Embryonic facial prominence (tissue), 1 donor: ENCODE data around the gene DBP.
A peak's percentile ranks its signal among the peaks of the same experiment; 100 is the strongest.

Experiments
- DNase-seq: peaks from one replicate; pipeline ENCODE4 v3.0.0-alpha.2; 2016; ENCODE audit errors: extremely low spot score

Gene DBP

DNA sequence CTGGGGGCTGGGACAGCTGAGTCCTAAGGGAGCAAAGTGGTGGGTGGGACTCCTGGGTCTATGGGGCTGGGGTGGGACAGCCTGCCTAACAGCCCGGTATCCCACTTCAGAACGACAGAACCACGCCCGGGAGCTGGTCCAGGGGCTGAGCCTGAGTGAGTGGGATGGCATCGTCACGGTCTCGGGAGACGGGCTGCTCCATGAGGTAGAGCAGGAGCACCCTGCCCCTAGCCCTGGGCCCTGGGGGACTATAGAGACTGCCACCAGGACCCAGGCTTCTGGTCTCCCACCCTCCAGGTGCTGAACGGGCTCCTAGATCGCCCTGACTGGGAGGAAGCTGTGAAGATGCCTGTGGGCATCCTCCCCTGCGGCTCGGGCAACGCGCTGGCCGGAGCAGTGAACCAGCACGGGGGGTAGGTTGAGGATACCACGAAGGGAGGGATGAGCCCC is 9.3 kb downstream of the DBP start:
- DNase-seq, result no peak

DNA sequence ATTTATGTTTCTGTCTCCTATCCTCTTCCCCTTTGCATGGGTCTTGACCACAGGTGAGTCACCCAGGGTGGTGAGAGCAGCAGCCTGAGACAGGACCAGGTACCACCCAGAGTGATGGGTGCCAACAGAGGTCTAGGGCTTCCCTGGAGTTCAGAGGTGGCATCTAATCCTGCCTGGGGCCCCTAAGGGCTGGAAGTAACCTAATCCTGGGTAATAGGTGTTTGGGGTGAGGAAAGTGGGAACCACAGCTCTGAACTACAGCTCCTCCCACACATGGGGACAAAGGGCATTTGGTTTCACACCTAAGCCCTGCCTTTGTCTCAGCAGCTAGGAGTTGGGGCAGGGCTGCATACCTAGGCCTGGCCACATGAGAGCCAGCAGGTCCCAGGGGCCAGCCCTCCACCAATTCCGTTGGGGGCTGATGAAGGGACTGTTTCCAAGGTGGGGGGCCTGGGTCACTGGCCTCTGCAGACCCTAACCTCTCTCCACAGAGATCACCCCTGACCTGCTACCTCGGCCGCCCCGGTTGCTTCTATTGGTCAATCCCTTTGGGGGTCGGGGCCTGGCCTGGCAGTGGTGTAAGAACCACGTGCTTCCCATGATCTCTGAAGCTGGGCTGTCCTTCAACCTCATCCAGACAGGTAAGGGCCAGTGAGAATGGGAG is 9.8 kb downstream of the DBP start:
- DNase-seq, result no peak

DNA sequence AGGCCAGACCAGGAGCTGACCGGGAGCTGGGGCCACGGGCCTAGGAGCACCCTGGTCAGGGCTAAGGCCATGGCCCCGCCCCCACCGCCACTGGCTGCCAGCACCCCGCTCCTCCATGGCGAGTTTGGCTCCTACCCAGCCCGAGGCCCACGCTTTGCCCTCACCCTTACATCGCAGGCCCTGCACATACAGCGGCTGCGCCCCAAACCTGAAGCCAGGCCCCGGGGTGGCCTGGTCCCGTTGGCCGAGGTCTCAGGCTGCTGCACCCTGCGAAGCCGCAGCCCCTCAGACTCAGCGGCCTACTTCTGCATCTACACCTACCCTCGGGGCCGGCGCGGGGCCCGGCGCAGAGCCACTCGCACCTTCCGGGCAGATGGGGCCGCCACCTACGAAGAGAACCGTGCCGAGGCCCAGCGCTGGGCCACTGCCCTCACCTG is 11.3 kb downstream of the DBP start:
- DNase-seq, result no peak

DNA sequence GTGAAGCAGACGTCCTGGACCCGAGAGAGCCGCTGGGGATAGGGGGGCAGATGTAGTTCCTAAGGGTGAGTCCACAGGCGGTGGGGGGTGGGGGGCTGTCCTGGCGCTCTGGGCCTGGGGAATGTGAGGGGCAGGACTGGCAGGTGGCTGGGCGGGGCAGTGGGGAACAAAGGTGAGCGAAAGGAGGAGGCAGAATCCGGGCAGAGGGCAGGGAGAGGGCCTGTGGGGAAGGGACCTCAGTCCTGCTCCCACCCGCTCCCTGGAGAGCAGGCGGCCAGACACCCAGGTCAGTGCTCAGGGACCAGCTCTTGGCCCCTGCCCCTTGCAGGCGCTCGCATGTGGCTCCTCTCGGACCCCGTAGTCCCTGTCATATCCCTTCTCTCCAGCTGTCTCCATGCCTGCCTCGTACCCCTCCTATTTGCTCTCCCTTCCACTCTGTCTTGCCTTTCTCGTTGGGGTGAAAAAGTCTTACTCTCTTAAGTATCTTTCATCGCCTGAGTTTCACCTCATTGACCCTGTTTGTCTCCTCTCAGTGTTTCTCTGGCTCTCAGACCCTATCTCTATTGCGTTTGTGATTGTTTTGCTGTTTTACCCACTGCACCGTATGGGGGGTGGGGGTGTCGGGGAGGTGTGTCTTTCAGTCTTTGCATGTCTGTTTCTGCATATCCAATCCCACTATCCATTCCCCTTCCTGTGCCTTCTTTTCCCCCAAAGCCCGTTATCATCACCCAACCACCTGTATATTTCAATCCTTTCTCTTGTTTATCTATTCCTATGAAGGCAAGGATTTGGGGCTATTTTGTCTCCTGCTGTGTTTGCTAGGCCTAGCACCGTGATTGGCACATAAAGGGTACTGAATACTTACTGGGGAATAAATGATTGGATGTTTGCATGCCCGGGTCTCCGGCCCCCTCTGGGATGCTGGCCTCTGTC is 12.1 kb downstream of the DBP start:
- no peak for DNase-seq

DNA sequence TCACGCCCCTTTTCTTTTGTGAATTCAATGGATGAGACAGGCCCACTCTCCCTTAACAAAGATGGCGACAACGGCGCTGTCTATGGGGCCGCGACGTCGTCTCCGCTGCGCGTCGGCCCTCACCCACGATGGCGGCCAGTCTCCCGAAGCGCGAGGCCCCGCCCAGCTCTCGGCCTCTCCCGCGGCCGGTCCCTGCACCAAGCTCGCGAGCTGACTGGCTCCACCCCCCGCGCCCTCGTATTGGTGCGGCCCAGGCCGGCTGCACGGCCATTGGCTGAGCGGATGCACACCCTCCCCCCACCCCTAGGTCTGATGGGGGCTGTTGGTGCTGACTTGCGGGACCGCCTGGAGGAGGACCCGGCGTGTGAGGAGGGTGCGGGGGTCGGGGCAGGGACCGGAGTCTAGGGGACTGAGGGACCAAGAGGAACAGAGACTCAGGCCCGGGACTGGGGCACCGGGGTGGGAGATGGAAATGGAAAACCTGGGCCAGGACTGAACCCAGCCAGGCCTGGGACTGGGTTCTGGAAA is 13.0 kb downstream of the DBP start:
- DNase-seq, result peak; percentile 94

DNA sequence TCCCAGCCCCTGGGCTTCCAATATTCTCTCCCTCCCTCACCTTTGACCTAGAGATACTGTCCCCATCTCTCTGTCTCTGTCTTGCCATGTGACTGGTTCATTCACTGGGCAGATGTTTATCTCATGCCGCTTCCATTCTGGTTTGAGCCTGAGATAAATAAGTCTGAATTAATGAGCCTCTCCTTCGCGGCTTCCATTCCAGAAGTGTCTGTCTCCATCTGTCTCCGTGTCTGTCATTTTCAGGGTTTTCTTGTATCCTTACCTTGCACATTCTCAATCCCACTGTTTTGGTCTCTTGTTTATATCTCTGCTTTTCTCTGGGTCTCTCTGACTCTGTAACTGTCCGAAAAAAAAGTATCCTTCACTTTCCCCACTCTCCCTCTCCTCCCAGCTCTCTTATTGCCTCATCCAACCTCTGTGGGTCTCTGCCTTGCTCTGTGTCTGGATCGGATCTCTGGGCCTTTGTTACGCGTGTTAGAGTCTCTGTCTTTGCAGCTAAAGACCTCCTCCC is 13.6 kb downstream of the DBP start:
- DNase-seq, result no peak

DNA sequence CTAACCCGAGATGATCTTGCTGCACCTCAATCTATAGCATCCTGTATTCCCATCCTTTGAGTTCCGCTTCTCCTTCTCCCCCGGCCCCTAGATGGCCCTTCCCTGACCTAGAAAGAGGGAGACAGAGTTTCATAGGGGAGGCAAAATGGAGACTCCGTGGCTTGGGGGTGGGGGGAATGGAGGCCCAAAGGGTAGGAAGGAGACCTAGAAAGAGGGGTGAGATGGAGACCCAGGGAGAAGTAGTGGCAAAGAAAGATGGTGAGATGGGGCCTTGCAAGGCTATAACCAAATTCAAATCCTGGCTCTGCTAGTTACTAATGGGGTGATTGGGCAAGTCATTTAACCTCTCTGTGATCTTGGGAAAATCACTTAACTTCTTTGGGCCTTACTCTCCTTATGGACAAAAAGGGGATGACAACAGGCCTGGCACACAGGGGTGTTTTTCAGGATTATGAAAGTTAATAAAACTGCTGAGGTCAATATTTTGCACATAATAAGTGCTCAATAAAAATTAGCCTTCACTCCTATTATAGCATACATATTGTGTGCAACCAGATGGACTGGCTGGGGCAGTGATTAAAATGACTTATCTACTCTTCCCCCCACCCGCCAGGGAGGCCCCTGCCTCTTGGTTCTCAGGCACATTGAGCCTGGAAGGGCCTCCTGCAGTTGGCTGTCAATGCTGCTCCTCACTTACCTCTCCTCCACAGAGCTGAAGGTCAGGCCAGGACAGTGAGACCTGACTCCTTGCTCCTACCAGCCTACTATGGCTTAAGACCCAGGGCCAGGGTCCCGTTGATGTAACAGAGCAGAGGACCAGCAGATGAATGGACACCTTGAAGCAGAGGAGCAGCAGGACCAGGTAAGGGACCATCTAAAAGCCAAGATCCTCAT is 17.2 kb downstream of the DBP start:
- no peak for DNase-seq

DNA sequence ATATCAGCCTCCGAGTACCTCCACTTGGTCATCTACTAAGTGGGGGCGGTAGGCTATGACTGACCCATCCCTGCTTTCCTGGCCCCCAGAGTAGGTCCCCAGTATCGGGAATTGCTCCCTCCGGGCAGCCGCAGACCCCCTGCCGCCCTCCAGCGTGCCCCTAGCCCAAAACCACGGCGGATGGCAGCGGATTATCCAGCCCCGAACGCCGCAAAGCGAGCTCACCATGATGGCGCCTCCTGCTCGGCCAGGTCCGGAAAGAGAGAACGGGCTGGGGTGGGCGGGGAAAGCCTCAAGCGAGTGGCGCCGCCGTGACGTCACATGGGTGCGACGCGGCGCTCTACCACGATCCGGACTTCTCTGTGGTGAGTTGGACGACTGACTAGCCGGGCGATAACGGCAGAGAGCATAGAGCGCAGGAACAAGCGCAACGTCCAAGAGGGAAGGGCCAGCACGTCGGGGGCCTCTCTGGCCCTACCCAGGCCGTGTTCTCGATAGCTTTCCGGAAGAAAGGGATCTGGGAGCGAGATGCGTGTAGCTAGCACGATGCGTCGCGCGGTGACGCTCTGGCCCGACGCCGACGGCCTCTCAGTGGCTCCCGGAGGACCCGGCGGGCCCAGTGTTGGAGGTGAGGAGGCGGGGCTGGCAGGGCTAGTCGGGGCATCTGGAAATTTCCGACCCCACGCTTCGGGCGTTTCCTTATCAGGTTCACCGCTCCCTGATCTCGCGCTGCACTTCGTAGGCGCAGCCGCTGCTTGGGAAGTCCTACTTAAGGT is 18.1 kb downstream of the DBP start, which contains the start of the genes RPL18 and SPHK2:
Gene RPL18 (minus strand): TSS at position 263 of the 776 bp plus-strand sequence. CDS start 35 bp downstream, at position 228.
Gene SPHK2 (plus strand): TSS at position 591 of the 776 bp plus-strand sequence. CDS start 1,009 bp downstream, outside the sequence.
- DNase-seq, result peak; percentile 99

DNA sequence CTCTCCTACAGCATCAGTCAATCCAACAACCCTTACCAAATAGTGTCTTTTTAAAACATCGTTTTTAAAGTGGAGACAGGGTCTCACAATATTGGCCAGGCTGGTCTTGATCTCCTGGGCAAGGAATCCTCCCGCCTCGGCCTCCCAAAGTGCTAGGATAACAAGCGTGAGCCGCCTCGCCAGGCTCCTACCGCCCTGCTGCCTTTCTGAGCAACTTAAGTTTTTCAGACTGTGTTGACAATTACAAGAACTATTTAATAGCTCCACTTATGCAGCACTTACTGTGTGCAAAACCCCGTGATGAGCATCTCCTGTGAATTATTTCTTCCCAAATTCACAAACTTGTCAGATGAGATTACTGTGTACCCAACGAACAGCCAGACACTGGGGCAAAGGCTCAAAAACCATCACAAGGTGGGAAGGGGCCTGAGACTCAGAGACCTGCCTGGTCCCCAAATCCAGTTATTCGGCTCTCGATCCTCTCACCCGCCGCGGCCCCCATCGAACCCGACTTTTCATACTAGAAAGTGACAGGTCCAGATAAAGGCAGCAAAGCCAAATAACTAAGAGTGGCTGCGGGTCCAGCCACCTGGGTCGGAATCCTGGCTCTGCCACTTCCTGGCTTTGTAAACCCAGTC is 18.8 kb downstream of the DBP start:
- no peak for DNase-seq

DNA sequence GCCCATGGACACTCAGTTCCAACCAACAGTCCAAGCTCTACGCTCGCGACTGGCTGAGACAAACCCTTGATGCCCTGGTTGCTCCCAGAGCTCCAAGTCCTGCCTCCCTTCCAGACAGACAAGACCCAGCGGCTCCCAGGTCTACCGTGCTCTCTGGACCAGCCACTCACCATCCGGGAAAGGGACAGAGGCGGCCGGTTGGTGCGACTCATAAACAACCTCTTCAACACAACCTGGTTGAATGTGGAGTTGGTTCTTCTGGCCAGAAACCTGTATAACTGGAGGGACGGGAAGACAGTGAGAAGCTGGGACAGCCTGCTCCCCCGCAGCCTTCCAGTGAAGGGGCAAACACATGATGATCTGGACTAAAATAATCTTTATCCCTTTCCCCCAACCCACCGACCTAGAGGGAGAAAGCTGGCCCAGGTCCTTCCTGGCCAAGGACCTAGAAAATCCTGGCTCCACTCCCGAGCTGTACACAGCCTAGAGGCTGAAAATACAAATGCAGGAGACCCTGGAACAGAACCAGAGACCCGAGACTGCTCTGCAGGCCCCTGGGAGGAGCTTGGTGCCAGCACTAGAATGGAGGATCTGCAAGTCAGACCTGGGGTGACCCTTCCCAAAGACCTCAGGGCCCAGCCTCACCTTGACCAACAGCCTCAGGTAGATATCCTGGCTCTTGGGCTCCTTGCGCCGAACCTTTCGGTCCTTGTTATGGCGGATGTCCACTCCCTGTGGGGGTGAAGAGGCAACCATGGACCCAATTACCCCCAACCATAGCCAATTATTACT is 19.8 kb downstream of the DBP start:
- DNase-seq, result no peak

DNA sequence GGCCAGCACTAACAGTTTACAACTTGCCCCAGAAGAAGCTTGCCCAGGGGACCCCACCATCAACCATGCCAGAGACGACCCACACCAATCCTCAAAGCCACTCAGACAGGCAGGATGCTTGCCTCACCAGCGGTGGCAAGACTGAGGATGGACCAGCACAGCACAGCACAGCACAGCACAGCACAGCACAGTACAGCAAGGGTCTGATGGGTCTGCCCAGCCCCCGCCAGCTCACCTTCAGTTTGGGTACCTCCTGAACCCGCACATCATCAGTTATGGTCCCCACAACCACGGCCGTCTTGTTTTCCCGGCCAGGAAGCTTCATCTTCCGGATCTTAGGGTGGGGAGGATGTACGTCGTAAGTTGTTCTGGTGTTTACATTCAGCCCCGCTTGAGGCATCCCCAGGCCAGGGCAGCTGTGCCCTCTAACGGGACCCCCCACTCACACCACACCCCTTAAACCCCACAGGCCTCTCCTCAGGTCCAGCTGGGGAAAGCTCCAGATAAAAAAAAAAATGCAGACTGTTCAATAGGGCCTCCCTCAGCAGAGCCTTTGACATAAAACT is 20.6 kb downstream of the DBP start:
- no peak for DNase-seq

DNA sequence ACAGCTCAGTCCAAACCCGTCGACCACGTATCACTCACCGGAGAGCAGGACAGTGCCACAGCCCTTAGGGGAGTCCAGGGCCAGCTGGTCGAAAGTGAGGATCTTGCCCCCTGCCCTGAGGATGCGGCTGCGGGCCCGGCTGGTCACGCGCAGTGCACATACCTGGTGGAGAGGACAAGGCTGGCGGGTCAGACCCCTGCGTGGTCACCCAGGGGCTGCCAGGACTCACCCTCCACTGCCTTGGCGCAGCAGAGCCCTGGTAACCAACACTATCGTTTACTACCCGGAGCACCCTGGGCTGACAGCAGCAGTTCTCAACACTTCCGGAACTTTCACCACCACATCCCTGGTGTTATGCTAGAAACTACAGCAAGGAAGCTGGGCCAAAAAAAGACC is 21.1 kb downstream of the DBP start:
- no peak for DNase-seq

DNA sequence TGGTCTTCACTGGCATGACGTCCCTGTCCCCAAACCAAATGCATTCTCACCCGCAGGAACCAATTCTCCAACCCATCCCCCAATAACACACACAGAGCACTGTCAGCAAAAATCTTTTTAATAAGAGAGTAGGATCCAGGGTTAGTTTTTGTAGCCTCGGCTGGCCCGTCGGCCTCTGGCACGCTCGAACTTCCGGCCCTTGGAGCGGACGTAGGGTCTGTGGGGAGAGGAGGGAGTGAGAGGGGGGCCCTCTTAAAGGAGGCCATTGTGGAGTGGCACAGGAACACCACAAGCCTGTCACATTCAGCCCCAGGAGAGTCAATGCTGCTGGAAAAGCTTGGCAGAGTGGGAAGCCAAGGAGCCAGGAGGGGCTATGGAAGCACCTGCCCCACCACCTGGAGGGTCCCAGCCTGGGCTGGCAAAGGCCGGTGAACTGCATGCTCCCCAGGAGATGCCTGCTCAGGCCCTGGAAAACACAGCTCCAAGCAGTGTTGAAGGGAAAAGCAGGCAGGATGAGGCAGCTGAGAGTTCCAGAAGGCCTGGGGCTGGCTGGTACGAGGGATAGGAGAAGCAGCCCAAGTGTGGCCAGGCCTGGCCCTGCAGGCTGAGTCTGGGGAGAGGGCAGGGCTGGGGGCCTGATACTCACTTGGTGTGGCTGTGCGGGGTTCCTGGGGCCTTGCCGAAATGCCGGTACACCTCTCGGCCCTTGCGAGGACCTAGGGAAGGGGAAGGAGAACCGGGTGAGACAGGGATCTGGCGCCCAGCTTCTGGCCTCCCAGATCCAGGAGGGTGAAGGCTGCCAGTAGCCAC is 21.7 kb downstream of the DBP start:
- DNase-seq, result no peak

DNA sequence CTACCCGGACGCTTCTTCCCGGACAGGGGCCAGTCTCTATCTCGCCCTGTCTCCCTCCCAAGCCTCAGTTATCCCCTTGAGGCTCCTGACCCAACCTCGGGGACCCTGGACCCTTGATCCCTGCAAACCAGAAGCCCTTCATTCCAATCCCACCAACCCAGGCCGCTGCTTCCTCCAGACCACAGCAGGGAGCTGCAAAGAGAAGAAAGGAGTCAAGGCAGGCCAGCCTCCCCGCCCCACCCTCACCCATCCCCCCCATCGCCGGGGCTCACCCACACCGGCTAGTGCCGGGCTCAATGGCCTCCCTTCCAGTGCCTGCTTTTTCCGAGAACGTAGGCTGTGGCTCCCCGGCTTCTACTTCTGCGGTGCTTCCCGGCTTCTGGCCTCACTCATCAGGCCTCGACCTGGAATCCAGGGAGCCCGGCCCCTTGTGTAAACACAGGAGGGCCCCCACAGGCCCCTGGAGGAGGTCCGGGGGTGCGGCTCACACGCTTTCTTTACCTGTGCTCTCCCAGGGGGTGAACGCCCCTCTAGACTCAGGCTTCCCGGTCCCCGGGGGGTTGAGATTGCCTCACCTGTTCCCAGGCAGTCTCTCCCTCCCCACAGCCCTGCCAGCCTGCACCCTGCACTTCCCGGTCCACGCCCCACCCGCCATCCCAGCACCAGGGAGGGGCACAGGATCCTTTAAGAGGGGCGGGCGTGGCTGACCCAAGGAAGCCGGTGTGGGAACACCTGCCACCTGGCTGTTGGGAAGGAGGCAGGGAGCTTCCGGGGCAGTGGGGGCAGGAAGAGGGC is 22.5 kb downstream of the DBP start, which contains the start of gene FAM83E:
Gene FAM83E (minus strand): TSS at position 641 of the 795 bp plus-strand sequence. CDS start 1,704 bp downstream, outside the sequence.
- DNase-seq, result no peak

DNA sequence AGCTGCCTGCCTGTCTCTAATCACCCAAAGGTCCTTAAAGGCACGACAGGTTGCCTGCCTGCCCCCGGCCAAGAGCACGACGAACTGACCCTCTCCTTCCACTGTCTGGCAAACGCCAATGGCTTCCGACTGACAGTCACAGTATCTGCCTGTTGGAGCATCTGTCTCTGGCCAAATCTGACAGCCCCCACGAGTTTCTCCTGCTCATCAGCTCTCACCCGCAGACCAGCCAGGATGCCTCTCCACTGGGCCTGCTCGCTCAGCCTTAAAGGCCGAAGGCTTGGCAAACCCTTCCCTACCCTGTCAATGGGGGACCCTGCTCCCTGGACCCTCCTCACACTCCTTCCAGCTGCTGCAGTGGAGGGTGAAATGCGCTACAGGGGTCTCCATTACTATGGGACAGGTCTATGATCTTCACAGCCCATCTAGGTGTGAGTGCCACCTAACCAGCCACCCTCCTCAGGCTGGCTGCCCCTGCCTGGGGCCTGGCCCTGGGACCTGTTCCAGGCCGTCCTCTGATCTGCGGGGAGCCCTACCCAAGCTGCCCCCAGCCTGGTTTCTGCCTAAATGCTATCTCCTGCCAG is 23.2 kb downstream of the DBP start:
- DNase-seq, result no peak

DNA sequence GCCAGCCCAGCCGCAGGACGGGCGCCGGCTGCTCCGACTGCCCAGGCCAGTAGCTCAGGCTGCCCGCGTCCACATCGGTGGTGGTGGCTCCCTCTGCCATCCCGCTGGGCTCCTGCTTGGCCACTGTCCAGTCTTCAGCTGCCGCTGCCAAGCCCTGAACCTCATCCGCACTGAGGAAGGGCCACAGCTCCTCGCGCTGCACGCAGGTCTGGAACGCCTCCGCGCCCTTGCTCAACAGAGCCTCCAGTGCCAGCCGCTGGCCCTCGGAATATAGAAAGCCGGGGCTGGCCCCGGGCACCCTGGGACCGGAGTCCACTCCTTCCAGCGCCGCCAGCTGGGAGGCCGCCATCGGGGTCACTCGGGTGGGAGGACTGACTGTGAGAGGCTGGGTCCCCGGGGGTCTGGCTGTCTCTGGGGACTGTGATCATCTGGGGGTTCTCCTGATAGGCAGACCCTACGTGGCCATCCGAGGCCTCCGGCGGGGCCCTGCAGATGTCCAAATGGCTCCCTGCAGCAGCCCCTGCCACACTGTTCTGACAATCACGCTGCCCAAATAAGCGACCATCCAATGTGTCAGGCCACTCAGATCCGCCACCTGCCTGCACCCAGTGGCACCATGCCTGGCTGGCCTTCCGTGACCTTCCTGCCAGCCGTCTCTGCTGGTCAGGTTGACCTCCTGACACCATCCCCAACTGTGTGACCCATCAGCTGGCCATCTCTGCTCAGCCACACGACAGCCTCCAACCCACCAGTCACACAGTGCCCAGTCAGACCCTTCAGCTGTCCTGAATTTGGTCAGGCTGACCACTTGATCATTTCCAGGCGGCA is 23.9 kb downstream of the DBP start:
- DNase-seq, result no peak
